Liver (tissue), 9 donors: ENCODE results near the gene CNTN1. TPM values are rescaled to one million over a fixed set of nuclear protein-coding genes. Genes with fewer than 3 reads are reported as not detected.

ENCODE experiments used
- DNase-seq: peaks from one replicate; pipeline ENCODE4 v3.0.0-alpha.2; 2017; ENCODE audit warnings: low spot score
- H3K27ac ChIP-seq, 2 donors: one replicate each; pipeline ENCODE4 v1.7.0; 2013; ENCODE audit warnings: inconsistent platforms in 2 of 2, low read length in 2 of 2, control low read depth in 1 of 2, low read depth in 1 of 2, mild to moderate bottlenecking in 1 of 2
- H3K27me3 ChIP-seq, 4 donors: one replicate each; pipeline versions ENCODE4 v1.6.1 to v1.7.0; 2013; ENCODE audit warnings: low read length in 3 of 4, inconsistent platforms in 1 of 4, mild to moderate bottlenecking in 1 of 4, moderate library complexity in 1 of 4; ENCODE audit not compliant: control insufficient read depth in 4 of 4, insufficient read depth in 4 of 4
- H3K36me3 ChIP-seq, 4 donors: one replicate each; pipeline versions ENCODE4 v1.6.1 to v1.7.0; 2013; ENCODE audit warnings: low read length in 3 of 4, mild to moderate bottlenecking in 3 of 4, low read depth in 1 of 4, moderate library complexity in 1 of 4; ENCODE audit not compliant: control insufficient read depth in 4 of 4, insufficient read depth in 3 of 4
- H3K4me1 ChIP-seq, 4 donors: one replicate each; pipeline versions ENCODE4 v1.6.1 to v1.7.0; 2013; ENCODE audit warnings: low read length in 3 of 4, mild to moderate bottlenecking in 3 of 4, moderate library complexity in 1 of 4; ENCODE audit not compliant: control insufficient read depth in 4 of 4, insufficient read depth in 4 of 4
- H3K4me3 ChIP-seq, 3 donors: one replicate each; pipeline versions ENCODE4 v1.6.1 to v1.7.0; 2013; ENCODE audit warnings: low read length in 3 of 3, control low read depth in 1 of 3, low read depth in 1 of 3, mild to moderate bottlenecking in 1 of 3
- H3K9ac ChIP-seq, 2 donors: one replicate each; pipeline ENCODE4 v1.7.0; 2013; ENCODE audit warnings: low read length in 2 of 2, mild to moderate bottlenecking in 2 of 2, moderate library complexity in 2 of 2, control low read depth in 1 of 2, low read depth in 1 of 2
- H3K9me3 ChIP-seq, 4 donors: one replicate each; pipeline versions ENCODE4 v1.6.1 to v1.7.0; 2013; ENCODE audit warnings: low read length in 3 of 4; ENCODE audit not compliant: control insufficient read depth in 4 of 4
- EGR1 ChIP-seq, 2 donors: IDR thresholded peaks; 2 replicates each; pipeline ENCODE4 v1.6.1; 2016 to 2018; ENCODE audit warnings: antibody characterized with exemption in 2 of 2, low read depth in 2 of 2
- FOXA1 ChIP-seq: IDR thresholded peaks from 2 replicates; pipeline ENCODE4 v1.6.1; 2016; ENCODE audit warnings: antibody characterized with exemption
- FOXA2 ChIP-seq: IDR thresholded peaks from 2 replicates; pipeline ENCODE4 v1.6.1; 2016; ENCODE audit warnings: antibody characterized with exemption
- GABPA ChIP-seq, 2 donors: IDR thresholded peaks in 1 of 2; conservative IDR thresholded peaks in 1 of 2; 2 replicates each; pipeline ENCODE4 v1.6.1; 2016; ENCODE audit warnings: antibody characterized with exemption in 2 of 2, mild to moderate bottlenecking in 1 of 2, moderate library complexity in 1 of 2
- HNF4A ChIP-seq, 2 donors: conservative IDR thresholded peaks; 2 replicates each; pipeline ENCODE4 v1.6.1; 2016; ENCODE audit warnings: antibody characterized with exemption in 2 of 2, mild to moderate bottlenecking in 2 of 2
- HNF4G ChIP-seq: IDR thresholded peaks from 2 replicates; pipeline ENCODE4 v1.6.1; 2016; ENCODE audit warnings: antibody characterized with exemption
- JUND ChIP-seq, 2 donors: IDR thresholded peaks; 2 replicates each; pipeline ENCODE4 v1.6.1; 2016; ENCODE audit warnings: antibody characterized with exemption in 2 of 2
- NR2F2 ChIP-seq: IDR thresholded peaks from 2 replicates; pipeline ENCODE4 v1.6.1; 2016; ENCODE audit warnings: antibody characterized with exemption
- RAD21 ChIP-seq, 2 donors: IDR thresholded peaks; 2 replicates each; pipeline ENCODE4 v1.6.1; 2016; ENCODE audit warnings: antibody characterized with exemption in 2 of 2, mild to moderate bottlenecking in 2 of 2
- RXRA ChIP-seq, 2 donors: IDR thresholded peaks; 2 replicates each; pipeline ENCODE4 v1.6.1; 2017 to 2018; ENCODE audit warnings: antibody characterized with exemption in 2 of 2, mild to moderate bottlenecking in 1 of 2
- SP1 ChIP-seq: IDR thresholded peaks from 2 replicates; pipeline ENCODE4 v1.6.1; 2018; ENCODE audit warnings: antibody characterized with exemption, mild to moderate bottlenecking
- TAF1 ChIP-seq: conservative IDR thresholded peaks from 2 replicates; pipeline ENCODE4 v1.6.1; 2016; ENCODE audit warnings: antibody characterized with exemption, mild to moderate bottlenecking
- YY1 ChIP-seq: IDR thresholded peaks from 2 replicates; pipeline ENCODE4 v1.6.1; 2016; ENCODE audit warnings: antibody characterized with exemption, mild to moderate bottlenecking
- WGBS: extraction: QIAGEN DNeasy Blood & Tissue Kit; methylation state at CpG from one replicate; pipeline ENCODE4 v1.1.7; 2013; 5-methylcytosine and 5-hydroxymethylcytosine counted together
- polyA plus RNA-seq, 2 donors: library from polyadenylated mRNA; stranded (reverse) in 1 of 2; unstranded in 1 of 2; fragments of 200-250 nt in 1 of 2; fragments of >200 nt in 1 of 2; fragmentation: Nextera tagmentation in 1 of 2; extraction: Ambion mirVana in 1 of 2; gene quantifications; one replicate each; pipeline versions ENCODE4 v1.2.1 to v1.2.3, GENCODE V29; 2013 to 2015
- total RNA-seq, 2 donors: library from RNA; depleted of rRNA; stranded (reverse); fragments of >200 nt; gene quantifications; one replicate each; pipeline ENCODE4 v1.2.3, GENCODE V29; 2014
- TF ChIP-seq, protein P1 (sequence below): IDR thresholded peaks from 2 replicates; pipeline ENCODE4 v1.6.1; 2016; ENCODE audit warnings: antibody characterized with exemption
- TF ChIP-seq, protein P2 (sequence below): IDR thresholded peaks from 2 replicates; pipeline ENCODE4 v1.6.1; 2016; ENCODE audit warnings: antibody characterized with exemption
- TF ChIP-seq, protein P3 (sequence below): fragments of 150-350 bp; IDR thresholded peaks from 2 replicates; pipeline ENCODE4 v1.5.1; 2017; ENCODE audit warnings: improper control_type of control experiment, low read depth, low read length; ENCODE audit not compliant: missing input control
- TF ChIP-seq, protein P4 (sequence below): IDR thresholded peaks from 2 replicates; pipeline ENCODE4 v1.6.1; 2016; ENCODE audit warnings: antibody characterized with exemption, mild to moderate bottlenecking
- donor health status: healthy.
- donor health status: healthy.
- donor health status: healthy.
- donor health status: healthy.
- donor health status: healthy.

The CNTN1 gene
- total and polyA plus RNA-seq, 4 donors: 0.03 to 1.2 (median 0.43) TPM

DNA sequence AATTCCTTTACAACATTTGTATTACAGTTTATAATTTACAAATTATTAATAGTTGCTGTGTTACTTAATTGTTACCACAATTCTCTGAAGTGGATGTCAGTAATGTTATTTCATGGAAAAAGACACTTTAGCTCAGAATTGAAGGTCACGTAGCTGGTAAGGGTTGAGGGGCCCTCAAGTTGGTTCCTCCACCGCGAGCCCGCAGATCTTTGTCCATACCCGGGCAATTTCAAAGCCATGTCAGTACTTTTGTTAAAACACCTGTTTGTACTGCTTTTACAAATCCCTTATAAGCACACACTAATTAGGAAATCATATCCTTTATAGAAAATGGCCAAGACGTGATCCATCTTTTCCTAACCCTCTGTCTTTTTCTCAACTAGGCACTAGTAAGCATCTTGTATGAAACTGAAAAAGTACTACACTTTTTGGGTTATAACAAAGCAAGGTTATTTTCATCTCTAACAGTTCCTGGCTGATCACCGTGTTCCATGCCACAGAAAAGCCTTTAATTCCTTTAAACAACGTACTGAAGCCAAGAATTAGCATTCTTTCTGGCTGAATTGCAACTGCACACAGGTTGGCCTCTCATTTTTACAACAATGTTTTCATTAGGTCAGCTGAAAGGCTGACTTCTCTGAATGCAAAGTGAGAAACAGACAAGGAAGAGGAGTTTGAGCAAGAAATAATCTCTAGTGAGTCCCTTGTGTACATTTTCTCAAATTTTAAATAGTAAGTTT lies 76.1 kb downstream of the CNTN1 start:
- 82% methylated on average over 8 of the region's 8 CpGs for WGBS
- DNase-seq: no peak
- Histone ChIP-seq H3K36me3 (no peaks in the 10 kb centered on the region), H3K4me3 (no peak overlapping the region), H3K27me3 (peaks cover 0 to 3% (median 0%) of the 10 kb centered on the region in 4 donors), H3K27ac (no peak overlapping the region), H3K9me3 (no peaks in the 10 kb centered on the region), H3K4me1 (no peaks in the 10 kb centered on the region), H3K9ac (no peak overlapping the region)
- TF ChIP-seq SP1 (no peak), EGR1 (IDR thresholded peaks at IDR 0.05; ENCODE audit: low read depth in 2 of 2) (no peak), GABPA (IDR thresholded peaks at IDR 0.05 in 1 of 2, conservative IDR thresholded peaks at IDR 0.05 in 1 of 2) (no peak), NR2F2 (no peak), HNF4A (conservative IDR thresholded peaks at IDR 0.05) (no peak), RXRA (IDR thresholded peaks at IDR 0.05) (no peak), JUND (IDR thresholded peaks at IDR 0.05) (no peak), FOXA2 (no peak), RAD21 (IDR thresholded peaks at IDR 0.05) (no peak), YY1 (no peak), TAF1 (no peak)
- TF ChIP-seq, protein P1, sequence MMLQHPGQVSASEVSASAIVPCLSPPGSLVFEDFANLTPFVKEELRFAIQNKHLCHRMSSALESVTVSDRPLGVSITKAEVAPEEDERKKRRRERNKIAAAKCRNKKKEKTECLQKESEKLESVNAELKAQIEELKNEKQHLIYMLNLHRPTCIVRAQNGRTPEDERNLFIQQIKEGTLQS: no peak
- TF ChIP-seq, protein P2, sequence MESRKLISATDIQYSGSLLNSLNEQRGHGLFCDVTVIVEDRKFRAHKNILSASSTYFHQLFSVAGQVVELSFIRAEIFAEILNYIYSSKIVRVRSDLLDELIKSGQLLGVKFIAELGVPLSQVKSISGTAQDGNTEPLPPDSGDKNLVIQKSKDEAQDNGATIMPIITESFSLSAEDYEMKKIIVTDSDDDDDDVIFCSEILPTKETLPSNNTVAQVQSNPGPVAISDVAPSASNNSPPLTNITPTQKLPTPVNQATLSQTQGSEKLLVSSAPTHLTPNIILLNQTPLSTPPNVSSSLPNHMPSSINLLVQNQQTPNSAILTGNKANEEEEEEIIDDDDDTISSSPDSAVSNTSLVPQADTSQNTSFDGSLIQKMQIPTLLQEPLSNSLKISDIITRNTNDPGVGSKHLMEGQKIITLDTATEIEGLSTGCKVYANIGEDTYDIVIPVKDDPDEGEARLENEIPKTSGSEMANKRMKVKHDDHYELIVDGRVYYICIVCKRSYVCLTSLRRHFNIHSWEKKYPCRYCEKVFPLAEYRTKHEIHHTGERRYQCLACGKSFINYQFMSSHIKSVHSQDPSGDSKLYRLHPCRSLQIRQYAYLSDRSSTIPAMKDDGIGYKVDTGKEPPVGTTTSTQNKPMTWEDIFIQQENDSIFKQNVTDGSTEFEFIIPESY: no peak
- TF ChIP-seq, protein P3, sequence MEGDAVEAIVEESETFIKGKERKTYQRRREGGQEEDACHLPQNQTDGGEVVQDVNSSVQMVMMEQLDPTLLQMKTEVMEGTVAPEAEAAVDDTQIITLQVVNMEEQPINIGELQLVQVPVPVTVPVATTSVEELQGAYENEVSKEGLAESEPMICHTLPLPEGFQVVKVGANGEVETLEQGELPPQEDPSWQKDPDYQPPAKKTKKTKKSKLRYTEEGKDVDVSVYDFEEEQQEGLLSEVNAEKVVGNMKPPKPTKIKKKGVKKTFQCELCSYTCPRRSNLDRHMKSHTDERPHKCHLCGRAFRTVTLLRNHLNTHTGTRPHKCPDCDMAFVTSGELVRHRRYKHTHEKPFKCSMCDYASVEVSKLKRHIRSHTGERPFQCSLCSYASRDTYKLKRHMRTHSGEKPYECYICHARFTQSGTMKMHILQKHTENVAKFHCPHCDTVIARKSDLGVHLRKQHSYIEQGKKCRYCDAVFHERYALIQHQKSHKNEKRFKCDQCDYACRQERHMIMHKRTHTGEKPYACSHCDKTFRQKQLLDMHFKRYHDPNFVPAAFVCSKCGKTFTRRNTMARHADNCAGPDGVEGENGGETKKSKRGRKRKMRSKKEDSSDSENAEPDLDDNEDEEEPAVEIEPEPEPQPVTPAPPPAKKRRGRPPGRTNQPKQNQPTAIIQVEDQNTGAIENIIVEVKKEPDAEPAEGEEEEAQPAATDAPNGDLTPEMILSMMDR: no peak
- TF ChIP-seq, protein P4, sequence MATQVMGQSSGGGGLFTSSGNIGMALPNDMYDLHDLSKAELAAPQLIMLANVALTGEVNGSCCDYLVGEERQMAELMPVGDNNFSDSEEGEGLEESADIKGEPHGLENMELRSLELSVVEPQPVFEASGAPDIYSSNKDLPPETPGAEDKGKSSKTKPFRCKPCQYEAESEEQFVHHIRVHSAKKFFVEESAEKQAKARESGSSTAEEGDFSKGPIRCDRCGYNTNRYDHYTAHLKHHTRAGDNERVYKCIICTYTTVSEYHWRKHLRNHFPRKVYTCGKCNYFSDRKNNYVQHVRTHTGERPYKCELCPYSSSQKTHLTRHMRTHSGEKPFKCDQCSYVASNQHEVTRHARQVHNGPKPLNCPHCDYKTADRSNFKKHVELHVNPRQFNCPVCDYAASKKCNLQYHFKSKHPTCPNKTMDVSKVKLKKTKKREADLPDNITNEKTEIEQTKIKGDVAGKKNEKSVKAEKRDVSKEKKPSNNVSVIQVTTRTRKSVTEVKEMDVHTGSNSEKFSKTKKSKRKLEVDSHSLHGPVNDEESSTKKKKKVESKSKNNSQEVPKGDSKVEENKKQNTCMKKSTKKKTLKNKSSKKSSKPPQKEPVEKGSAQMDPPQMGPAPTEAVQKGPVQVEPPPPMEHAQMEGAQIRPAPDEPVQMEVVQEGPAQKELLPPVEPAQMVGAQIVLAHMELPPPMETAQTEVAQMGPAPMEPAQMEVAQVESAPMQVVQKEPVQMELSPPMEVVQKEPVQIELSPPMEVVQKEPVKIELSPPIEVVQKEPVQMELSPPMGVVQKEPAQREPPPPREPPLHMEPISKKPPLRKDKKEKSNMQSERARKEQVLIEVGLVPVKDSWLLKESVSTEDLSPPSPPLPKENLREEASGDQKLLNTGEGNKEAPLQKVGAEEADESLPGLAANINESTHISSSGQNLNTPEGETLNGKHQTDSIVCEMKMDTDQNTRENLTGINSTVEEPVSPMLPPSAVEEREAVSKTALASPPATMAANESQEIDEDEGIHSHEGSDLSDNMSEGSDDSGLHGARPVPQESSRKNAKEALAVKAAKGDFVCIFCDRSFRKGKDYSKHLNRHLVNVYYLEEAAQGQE: no peak

DNA sequence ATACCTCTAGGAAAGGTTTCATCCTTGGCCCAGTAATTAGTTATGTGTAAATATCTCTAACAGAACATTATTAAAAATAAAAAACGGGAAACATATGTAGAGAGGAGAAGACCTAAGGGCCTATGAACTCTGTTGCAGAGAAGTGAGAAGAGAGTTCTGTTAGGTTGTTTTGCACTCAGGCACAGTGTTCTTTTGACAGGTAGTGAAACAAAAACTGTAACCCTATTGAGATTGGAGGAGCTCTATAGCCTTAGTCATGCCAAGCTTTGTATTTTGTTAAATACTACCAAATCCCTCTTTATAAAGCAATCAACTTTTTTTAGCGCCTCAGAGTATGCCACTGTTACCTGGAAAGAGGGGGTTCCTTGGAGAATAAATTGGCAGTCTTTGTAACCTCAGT lies 77.6 kb downstream of the CNTN1 start:
- H3K9ac ChIP-seq: no peak overlapping the region
- whole genome bisulfite sequencing: 28% methylated on average over 2 of the region's 2 CpGs
- no peaks in the 10 kb centered on the region for H3K4me1 ChIP-seq
- H3K27me3 ChIP-seq: peaks cover 0 to 3% (median 0%) of the 10 kb centered on the region in 4 donors
- H3K36me3 ChIP-seq: no peaks in the 10 kb centered on the region
- no peak overlapping the region for H3K27ac ChIP-seq
- no peaks in the 10 kb centered on the region for H3K9me3 ChIP-seq
- DNase-seq: no peak
- no peak overlapping the region for H3K4me3 ChIP-seq
- TF ChIP-seq NR2F2 (no peak), YY1 (no peak), HNF4A (conservative IDR thresholded peaks at IDR 0.05) (no peak), JUND (IDR thresholded peaks at IDR 0.05) (no peak), HNF4G (no peak), FOXA2 (no peak), TAF1 (no peak), RXRA (IDR thresholded peaks at IDR 0.05) (no peak), FOXA1 (no peak), RAD21 (IDR thresholded peaks at IDR 0.05) (no peak), GABPA (IDR thresholded peaks at IDR 0.05 in 1 of 2, conservative IDR thresholded peaks at IDR 0.05 in 1 of 2) (no peak)
- TF ChIP-seq, protein P4: no peak
- TF ChIP-seq, protein P2: no peak
